Esophagus mucosa (tissue), 1 donor: ENCODE data around the gene MTNR1B. TPM values are rescaled to one million over a fixed set of nuclear protein-coding genes. Genes with fewer than 3 reads are reported as not detected.

Source experiments
- total RNA-seq: library from RNA; stranded (reverse); gene quantifications from one replicate; pipeline ENCODE4 v1.2.4, GENCODE V29; 2023
- donor health status: DM: yes; HTN: yes; CAD: no.

Gene MTNR1B
- total RNA-seq, 1 donor from 2014 or later, result not detected

Other genes with a start within 250 kb of the MTNR1B start
- 8.4 TPM for gene SLC36A4, start 228.3 kb downstream of the MTNR1B start, total RNA-seq